Mesenchymal stem cell (in vitro differentiated cells and primary cell): ENCODE data around the gene ZNF513.

Experiments used
- DNase-seq: peaks from one replicate; pipeline ENCODE4 v3.0.0-alpha.2; 2013
- H2AFZ ChIP-seq: one replicate; pipeline ENCODE4 v1.6.1; 2013; ENCODE audit warnings: low read depth, mild to moderate bottlenecking, control low read depth, inconsistent platforms, low read length, moderate library complexity
- H2AK5ac ChIP-seq: 2 replicates; pipeline ENCODE4 v1.6.1; 2013; ENCODE audit warnings: low read length, moderate library complexity, mild to moderate bottlenecking, inconsistent platforms; ENCODE audit not compliant: severe bottlenecking
- H2BK120ac ChIP-seq: one replicate; pipeline ENCODE4 v1.6.1; 2013; ENCODE audit warnings: low read depth, mild to moderate bottlenecking, inconsistent platforms, low read length, moderate library complexity
- H2BK12ac ChIP-seq, 2 experiments: one replicate each; pipeline ENCODE4 v1.6.1; 2013; ENCODE audit warnings: inconsistent platforms in 2 of 2, low read length in 2 of 2, mild to moderate bottlenecking in 2 of 2, moderate library complexity in 2 of 2, control low read depth in 1 of 2
- H2BK15ac ChIP-seq: one replicate; pipeline ENCODE4 v1.6.1; 2013; ENCODE audit warnings: mild to moderate bottlenecking, low read depth, inconsistent platforms; ENCODE audit not compliant: poor library complexity, severe bottlenecking
- H2BK5ac ChIP-seq: 2 replicates; pipeline ENCODE4 v1.6.1; 2013; ENCODE audit warnings: low read depth, mild to moderate bottlenecking, low read length, control low read depth, inconsistent platforms; ENCODE audit not compliant: poor library complexity, severe bottlenecking
- H3K14ac ChIP-seq, 2 experiments: one replicate each; pipeline ENCODE4 v1.6.1; 2013; ENCODE audit warnings: inconsistent platforms in 2 of 2, low read length in 2 of 2, control low read depth in 1 of 2, mild to moderate bottlenecking in 1 of 2, moderate library complexity in 1 of 2
- H3K18ac ChIP-seq, 2 experiments: one replicate each; pipeline ENCODE4 v1.6.1; 2013; ENCODE audit warnings: inconsistent platforms in 2 of 2, low read length in 2 of 2, control low read depth in 1 of 2, low read depth in 1 of 2, mild to moderate bottlenecking in 1 of 2
- H3K23ac ChIP-seq, 2 experiments: one replicate each; pipeline ENCODE4 v1.6.1; 2013; ENCODE audit warnings: inconsistent platforms in 2 of 2, low read length in 2 of 2, mild to moderate bottlenecking in 2 of 2, moderate library complexity in 2 of 2, control low read depth in 1 of 2
- H3K27ac ChIP-seq: 2 replicates; pipeline ENCODE4 v1.5.1; 2013; ENCODE audit warnings: mild to moderate bottlenecking, moderate library complexity, low read length, control low read depth, inconsistent platforms; ENCODE audit not compliant: poor library complexity, severe bottlenecking
- H3K27me3 ChIP-seq, 2 experiments: 2 replicates each; pipeline versions ENCODE4 v1.6.1 to v1.7.0; 2013; ENCODE audit warnings: low read length in 2 of 2, mild to moderate bottlenecking in 2 of 2, moderate library complexity in 2 of 2, control low read depth in 1 of 2, inconsistent platforms in 1 of 2; ENCODE audit not compliant: control insufficient read depth in 1 of 2, insufficient read depth in 1 of 2
- H3K36me3 ChIP-seq, 2 experiments: 2 replicates each; pipeline versions ENCODE4 v1.6.1 to v1.7.0; 2013; ENCODE audit warnings: low read length in 2 of 2, control low read depth in 1 of 2, inconsistent platforms in 1 of 2, low read depth in 1 of 2, mild to moderate bottlenecking in 1 of 2; ENCODE audit not compliant: insufficient read depth in 2 of 2, control insufficient read depth in 1 of 2
- H3K4ac ChIP-seq, 2 experiments: one replicate each; pipeline ENCODE4 v1.6.1; 2013; ENCODE audit warnings: inconsistent platforms in 2 of 2, low read length in 2 of 2, mild to moderate bottlenecking in 2 of 2, moderate library complexity in 2 of 2, control low read depth in 1 of 2, low read depth in 1 of 2
- H3K4me1 ChIP-seq: 2 replicates; pipeline ENCODE4 v1.6.1; 2013; ENCODE audit warnings: low read depth, low read length, control low read depth; ENCODE audit not compliant: control insufficient read depth, insufficient read depth
- H3K4me2 ChIP-seq: 2 replicates; pipeline ENCODE4 v1.6.1; 2013; ENCODE audit warnings: low read length, mild to moderate bottlenecking, inconsistent platforms; ENCODE audit not compliant: poor library complexity, severe bottlenecking
- H3K4me3 ChIP-seq, 2 experiments: 2 replicates each; pipeline versions ENCODE4 v1.5.1 to v1.7.0; 2013; ENCODE audit warnings: low read length in 2 of 2, mild to moderate bottlenecking in 2 of 2, control low read depth in 1 of 2, low read depth in 1 of 2; ENCODE audit not compliant: insufficient read depth in 1 of 2
- H3K79me1 ChIP-seq: replicated peaks from 2 replicates; pipeline ENCODE4 v1.6.1; 2013; ENCODE audit warnings: mild to moderate bottlenecking, control low read depth, low read length, inconsistent platforms; ENCODE audit not compliant: poor library complexity, severe bottlenecking
- H3K9ac ChIP-seq: 2 replicates; pipeline ENCODE4 v1.7.0; 2013; ENCODE audit warnings: mild to moderate bottlenecking, low read length, moderate library complexity
- H3K9me3 ChIP-seq: 2 replicates; pipeline ENCODE4 v1.7.0; 2013; ENCODE audit warnings: mild to moderate bottlenecking, low read length; ENCODE audit not compliant: control insufficient read depth
- H4K8ac ChIP-seq: one replicate; pipeline ENCODE4 v1.6.1; 2013; ENCODE audit warnings: inconsistent platforms, mild to moderate bottlenecking, low read length, moderate library complexity
- H4K91ac ChIP-seq: one replicate; pipeline ENCODE4 v1.6.1; 2013; ENCODE audit warnings: mild to moderate bottlenecking, low read length, inconsistent platforms
- WGBS: methylation state at CpG from one replicate; pipeline ENCODE4 v1.1.7; 2013; ENCODE audit warnings: mixed read lengths; 5-methylcytosine and 5-hydroxymethylcytosine counted together

Gene ZNF513

DNA sequence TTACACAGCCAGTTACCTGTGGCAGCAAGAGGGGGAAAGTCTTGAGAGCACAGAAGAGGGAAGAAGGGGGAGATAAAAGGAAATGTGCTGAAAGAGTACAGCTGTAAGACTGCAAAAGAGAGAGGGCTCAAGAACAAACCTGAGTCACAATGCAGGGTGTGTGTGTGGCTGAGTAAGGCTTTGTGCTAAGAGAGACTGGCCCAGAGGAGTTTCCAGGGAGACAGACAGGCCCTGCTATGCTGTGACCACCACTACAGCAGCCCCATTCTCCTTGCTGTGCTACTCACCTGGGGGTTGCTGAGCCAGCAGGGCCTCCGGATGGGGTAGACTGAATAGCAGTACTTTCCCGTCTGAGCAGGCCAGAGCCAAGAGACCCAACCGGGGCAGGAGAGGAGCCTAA is 45.2 kb downstream of the ZNF513 start:
- H2BK5ac ChIP-seq, result no peak overlapping the region
- no peak overlapping the region for H2AK5ac ChIP-seq
- no peak overlapping the region for H3K27ac ChIP-seq
- H3K23ac ChIP-seq, result no peak overlapping the region
- no peak overlapping the region for H3K4me2 ChIP-seq
- H4K8ac ChIP-seq, result no peak overlapping the region
- H2BK15ac ChIP-seq, result no peak overlapping the region
- WGBS, result 100% methylated on average over 2 of the region's 3 CpGs
- no peaks in the 10 kb centered on the region for H3K9me3 ChIP-seq
- H3K18ac ChIP-seq, result no peak overlapping the region
- H3K4me3 ChIP-seq, result no peak overlapping the region
- H3K36me3 ChIP-seq, result peaks cover 61 to 85% of the 10 kb centered on the region in 2 experiments
- no peak overlapping the region for H2BK120ac ChIP-seq
- H2AFZ ChIP-seq, result no peak overlapping the region
- H3K14ac ChIP-seq, result no peak overlapping the region
- H3K4ac ChIP-seq, result no peak overlapping the region
- no peaks in the 10 kb centered on the region for H3K27me3 ChIP-seq
- H2BK12ac ChIP-seq, result no peak overlapping the region
- H3K9ac ChIP-seq, result no peak overlapping the region
- H3K79me1 ChIP-seq, result peaks cover 6% of the 10 kb centered on the region
- H3K4me1 ChIP-seq, result no peaks in the 10 kb centered on the region
- no peak for DNase-seq
- H4K91ac ChIP-seq, result no peak overlapping the region
